ENCODE measurements around the gene CORO1C.
"Not testable (repeated sequence)": the region's sequence is repeated elsewhere in the genome, so short reads cannot be mapped to it uniquely, and the experiment has no call there.

CORO1C gene

GRCh38 chr12:108752387-108752786 is 21.1 kb upstream of the CORO1C start:
- TF ChIP-seq CTCF (conservative IDR thresholded peaks at IDR 0.05; ENCODE audit: low read length), result no peak
- no peak for DNase-seq (ENCODE audit: low read depth)
- H3K4me3 ChIP-seq (ENCODE audit: low read length), result no peak overlapping the region

GRCh38 chr12:108751821-108752220 is 20.5 kb upstream of the CORO1C start:
- DNase-seq (ENCODE audit: low read depth), result peak; percentile 41
- no peak overlapping the region for H3K4me3 ChIP-seq (ENCODE audit: low read length)
- no peak for TF ChIP-seq CTCF (conservative IDR thresholded peaks at IDR 0.05; ENCODE audit: low read length)

GRCh38 chr12:108751003-108751402 is 19.7 kb upstream of the CORO1C start:
- not testable (repeated sequence) for DNase-seq (ENCODE audit: low read depth)

GRCh38 chr12:108750526-108750925 is 19.2 kb upstream of the CORO1C start:
- H3K4me3 ChIP-seq (ENCODE audit: low read length), result no peak overlapping the region
- peak; percentile 70 for DNase-seq (ENCODE audit: low read depth)
- no peak for TF ChIP-seq CTCF (conservative IDR thresholded peaks at IDR 0.05; ENCODE audit: low read length)

More at GRCh38 chr12:108751003-108751402, 19.7 kb upstream of the CORO1C start:
- H3K4me3 ChIP-seq (ENCODE audit: low read length), result not testable (repeated sequence)

- DNase-seq (ENCODE audit: low read depth), result no peak
- H3K4me3 ChIP-seq (ENCODE audit: low read length), result no peak overlapping the region
- TF ChIP-seq CTCF (conservative IDR thresholded peaks at IDR 0.05; ENCODE audit: low read length), result no peak
Observed at GRCh38 chr12:108747563-108747962, 16.2 kb upstream of the CORO1C start.

GRCh38 chr12:108745641-108746040 is 14.3 kb upstream of the CORO1C start:
- TF ChIP-seq CTCF (conservative IDR thresholded peaks at IDR 0.05; ENCODE audit: low read length), result no peak
- no peak for DNase-seq (ENCODE audit: low read depth)
- H3K4me3 ChIP-seq (ENCODE audit: low read length), result no peak overlapping the region

- no peak for DNase-seq (ENCODE audit: low read depth)
- no peak for TF ChIP-seq CTCF (conservative IDR thresholded peaks at IDR 0.05; ENCODE audit: low read length)
- no peak overlapping the region for H3K4me3 ChIP-seq (ENCODE audit: low read length)
Observed at GRCh38 chr12:108744021-108744897, 12.9 kb upstream of the CORO1C start.
